Astrocyte (in vitro differentiated cells and primary cell): ENCODE results near the gene CREG2.

Experiments used
- CTCF ChIP-seq: IDR thresholded peaks from 2 replicates; pipeline ENCODE4 v1.5.1; 2011; ENCODE audit warnings: low read depth, mild to moderate bottlenecking, inconsistent platforms, low read length, moderate library complexity; ENCODE audit not compliant: insufficient read depth
- EZH2 ChIP-seq: IDR thresholded peaks from 2 replicates; pipeline ENCODE4 v1.6.1; 2012; ENCODE audit warnings: mild to moderate bottlenecking, low read length, inconsistent platforms; ENCODE audit not compliant: insufficient read depth

- TF ChIP-seq CTCF (no peak), EZH2 (no peak)
Observed at GRCh38 chr2:101297383-101297782, 89.9 kb downstream of the CREG2 start.
